Astrocyte (in vitro differentiated cells and primary cell): Measurements from ENCODE around the gene EPHB1. TPM values are rescaled to one million over a fixed set of nuclear protein-coding genes. Genes with fewer than 3 reads are reported as not detected.

Experiments used
- DNase-seq: peaks from one replicate; pipeline ENCODE4 v3.0.0-alpha.2; 2010; ENCODE audit warnings: low read depth
- FAIRE-seq: peaks from 2 replicates; lab custom pipeline; 2011; peaks lifted over from hg19 to GRCh38; lab: Jason Lieb, UNC
- H2AFZ ChIP-seq: 2 replicates; pipeline ENCODE4 v1.6.0; 2012; ENCODE audit warnings: low read depth, low read length, inconsistent platforms
- H3K27ac ChIP-seq: 2 replicates; pipeline ENCODE4 v1.5.1; 2011; ENCODE audit warnings: low read depth, low read length, inconsistent platforms
- H3K27me3 ChIP-seq: 2 replicates; pipeline ENCODE4 v1.6.0; 2011; ENCODE audit warnings: low read length, inconsistent platforms; ENCODE audit not compliant: insufficient read depth
- H3K36me3 ChIP-seq: 2 replicates; pipeline ENCODE4 v1.5.1; 2011; ENCODE audit warnings: low read length, inconsistent platforms; ENCODE audit not compliant: insufficient read depth
- H3K4me1 ChIP-seq: 2 replicates; pipeline ENCODE4 v1.5.1; 2011; ENCODE audit warnings: low read length, inconsistent platforms; ENCODE audit not compliant: insufficient read depth
- H3K4me2 ChIP-seq: 2 replicates; pipeline ENCODE4 v1.6.0; 2012; ENCODE audit warnings: low read length, inconsistent platforms
- H3K4me3 ChIP-seq: 2 replicates; pipeline ENCODE4 v1.5.1; 2011; ENCODE audit warnings: low read depth, mild to moderate bottlenecking, low read length, inconsistent platforms; ENCODE audit not compliant: insufficient read depth
- H3K79me2 ChIP-seq: 2 replicates; pipeline ENCODE4 v1.6.0; 2012; ENCODE audit warnings: mild to moderate bottlenecking, low read length, inconsistent platforms; ENCODE audit not compliant: insufficient read depth
- H3K9ac ChIP-seq: 2 replicates; pipeline ENCODE4 v1.6.0; 2012; ENCODE audit warnings: mild to moderate bottlenecking, low read length, inconsistent platforms
- H3K9me3 ChIP-seq: 2 replicates; pipeline ENCODE4 v1.5.1; 2012; ENCODE audit warnings: low read depth, mild to moderate bottlenecking, low read length, inconsistent platforms; ENCODE audit not compliant: insufficient read depth
- H4K20me1 ChIP-seq: 2 replicates; pipeline ENCODE4 v1.6.0; 2012; ENCODE audit warnings: low read length, inconsistent platforms; ENCODE audit not compliant: insufficient read depth
- H3K27ac Mint-ChIP-seq: one replicate; pipeline ENCODE4 v1.8.0; 2021; ENCODE audit warnings: mild to moderate bottlenecking, mixed read lengths; ENCODE audit not compliant: unreplicated experiment
- H3K27me3 Mint-ChIP-seq: one replicate; pipeline ENCODE4 v1.8.0; 2021; ENCODE audit warnings: low read depth, mixed read lengths; ENCODE audit not compliant: unreplicated experiment
- H3K36me3 Mint-ChIP-seq: one replicate; pipeline ENCODE4 v1.8.0; 2021; ENCODE audit warnings: low read depth, mixed read lengths; ENCODE audit not compliant: unreplicated experiment
- H3K4me1 Mint-ChIP-seq: one replicate; pipeline ENCODE4 v1.8.0; 2021; ENCODE audit warnings: low read depth, mixed read lengths; ENCODE audit not compliant: unreplicated experiment
- H3K4me3 Mint-ChIP-seq: one replicate; pipeline ENCODE4 v1.8.0; 2021; ENCODE audit warnings: mild to moderate bottlenecking, moderate library complexity, mixed read lengths; ENCODE audit not compliant: unreplicated experiment
- H3K9me3 Mint-ChIP-seq: one replicate; pipeline ENCODE4 v1.8.0; 2021; ENCODE audit warnings: mild to moderate bottlenecking, mixed read lengths; ENCODE audit not compliant: unreplicated experiment
- EZH2 ChIP-seq: IDR thresholded peaks from 2 replicates; pipeline ENCODE4 v1.6.1; 2012; ENCODE audit warnings: mild to moderate bottlenecking, low read length, inconsistent platforms; ENCODE audit not compliant: insufficient read depth
- total RNA-seq: library from RNA; stranded (reverse); gene quantifications from 2 replicates; pipeline ENCODE4 v1.2.1, GENCODE V29; 2021
- TF ChIP-seq, protein P1 (sequence below): IDR thresholded peaks from 2 replicates; pipeline ENCODE4 v1.5.1; 2011; ENCODE audit warnings: low read depth, mild to moderate bottlenecking, inconsistent platforms, low read length, moderate library complexity; ENCODE audit not compliant: insufficient read depth

Gene EPHB1
- total RNA-seq, 1 donor from 2014 or later = 4.1 TPM

GRCh38 chr3:134892326-134892725 lies 97.3 kb downstream of the EPHB1 start:
- Histone ChIP-seq H3K9me3 (peaks cover 3% of the 10 kb centered on the region), H3K27me3 (no peaks in the 10 kb centered on the region), H4K20me1 (no peaks in the 10 kb centered on the region), H3K4me3 (no peak overlapping the region), H2AFZ (no peak overlapping the region), H3K4me1 (no peaks in the 10 kb centered on the region), H3K36me3 (no peaks in the 10 kb centered on the region), H3K27ac (no peak overlapping the region), H3K4me2 (no peak overlapping the region), H3K9ac (no peak overlapping the region), H3K79me2 (no peaks in the 10 kb centered on the region)
- Mint-ChIP-seq H3K4me1 (no peaks in the 10 kb centered on the region), H3K4me3 (no peak overlapping the region), H3K27me3 (peaks cover 28% of the 10 kb centered on the region), H3K27ac (no peak overlapping the region), H3K9me3 (peaks cover 10% of the 10 kb centered on the region), H3K36me3 (no peaks in the 10 kb centered on the region)
- no peak for DNase-seq
- TF ChIP-seq, protein P1, sequence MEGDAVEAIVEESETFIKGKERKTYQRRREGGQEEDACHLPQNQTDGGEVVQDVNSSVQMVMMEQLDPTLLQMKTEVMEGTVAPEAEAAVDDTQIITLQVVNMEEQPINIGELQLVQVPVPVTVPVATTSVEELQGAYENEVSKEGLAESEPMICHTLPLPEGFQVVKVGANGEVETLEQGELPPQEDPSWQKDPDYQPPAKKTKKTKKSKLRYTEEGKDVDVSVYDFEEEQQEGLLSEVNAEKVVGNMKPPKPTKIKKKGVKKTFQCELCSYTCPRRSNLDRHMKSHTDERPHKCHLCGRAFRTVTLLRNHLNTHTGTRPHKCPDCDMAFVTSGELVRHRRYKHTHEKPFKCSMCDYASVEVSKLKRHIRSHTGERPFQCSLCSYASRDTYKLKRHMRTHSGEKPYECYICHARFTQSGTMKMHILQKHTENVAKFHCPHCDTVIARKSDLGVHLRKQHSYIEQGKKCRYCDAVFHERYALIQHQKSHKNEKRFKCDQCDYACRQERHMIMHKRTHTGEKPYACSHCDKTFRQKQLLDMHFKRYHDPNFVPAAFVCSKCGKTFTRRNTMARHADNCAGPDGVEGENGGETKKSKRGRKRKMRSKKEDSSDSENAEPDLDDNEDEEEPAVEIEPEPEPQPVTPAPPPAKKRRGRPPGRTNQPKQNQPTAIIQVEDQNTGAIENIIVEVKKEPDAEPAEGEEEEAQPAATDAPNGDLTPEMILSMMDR = no peak
- no peak for TF ChIP-seq EZH2
- FAIRE-seq = no peak

DNA sequence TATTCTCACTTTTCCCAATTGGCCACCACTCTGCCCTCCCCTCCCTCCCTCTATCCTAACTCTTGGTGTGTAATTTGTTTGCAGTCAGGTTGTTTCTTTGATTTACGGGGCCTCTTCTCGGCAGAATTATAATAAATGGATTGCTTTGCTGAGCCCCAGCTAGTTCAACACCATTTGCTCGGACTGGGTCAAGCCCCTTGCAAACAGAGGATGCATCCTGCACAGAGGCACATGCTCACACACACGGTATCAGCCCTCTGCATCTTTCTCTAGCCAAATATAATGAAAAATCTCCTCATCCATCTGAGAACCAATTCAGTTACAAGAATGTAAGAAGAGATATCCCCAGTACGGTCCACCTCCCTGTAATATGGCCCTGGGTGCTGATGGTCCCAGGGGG lies 97.7 kb downstream of the EPHB1 start:
- no peaks in the 10 kb centered on the region for H3K36me3 ChIP-seq
- Mint-ChIP-seq H3K9me3 (peaks cover 10% of the 10 kb centered on the region), H3K27ac (no peak overlapping the region), H3K27me3 (peaks cover 28% of the 10 kb centered on the region), H3K4me1 (no peaks in the 10 kb centered on the region), H3K4me3 (no peak overlapping the region), H3K36me3 (no peaks in the 10 kb centered on the region)
- H4K20me1 ChIP-seq = no peaks in the 10 kb centered on the region
- H2AFZ ChIP-seq = no peak overlapping the region
- no peaks in the 10 kb centered on the region for H3K79me2 ChIP-seq
- H3K27ac ChIP-seq = no peak overlapping the region
- DNase-seq = no peak
- H3K4me1 ChIP-seq = no peaks in the 10 kb centered on the region
- H3K4me3 ChIP-seq = no peak overlapping the region
- FAIRE-seq = no peak
- no peak overlapping the region for H3K4me2 ChIP-seq
- no peaks in the 10 kb centered on the region for H3K27me3 ChIP-seq
- H3K9ac ChIP-seq = no peak overlapping the region
- TF ChIP-seq, protein P1 = no peak
- no peak for TF ChIP-seq EZH2
- H3K9me3 ChIP-seq = peaks cover 3% of the 10 kb centered on the region

- Mint-ChIP-seq H3K9me3 (peaks cover 10% of the 10 kb centered on the region), H3K4me1 (no peaks in the 10 kb centered on the region)
- FAIRE-seq = no peak
Observed at GRCh38 chr3:134894533-134894932, 99.5 kb downstream of the EPHB1 start.

More at GRCh38 chr3:134894533-134894932, 99.5 kb downstream of the EPHB1 start:
- no peaks in the 10 kb centered on the region for H3K27me3 ChIP-seq
- H3K4me2 ChIP-seq = no peak overlapping the region
- no peaks in the 10 kb centered on the region for H3K79me2 ChIP-seq
- Mint-ChIP-seq H3K27ac (no peak overlapping the region), H3K4me3 (no peak overlapping the region), H3K36me3 (no peaks in the 10 kb centered on the region), H3K27me3 (peaks cover 30% of the 10 kb centered on the region)
- H2AFZ ChIP-seq = no peak overlapping the region
- DNase-seq = no peak
- H3K36me3 ChIP-seq = no peaks in the 10 kb centered on the region
- TF ChIP-seq, protein P1 = no peak
- TF ChIP-seq EZH2 = no peak
- peaks cover 3% of the 10 kb centered on the region for H3K9me3 ChIP-seq
- H3K4me1 ChIP-seq = no peaks in the 10 kb centered on the region
- H3K4me3 ChIP-seq = no peak overlapping the region
- H3K9ac ChIP-seq = no peak overlapping the region
- H4K20me1 ChIP-seq = no peaks in the 10 kb centered on the region
- no peak overlapping the region for H3K27ac ChIP-seq
